Measurements from ENCODE around the gene GNAI1. TPM values are rescaled to one million over a fixed set of nuclear protein-coding genes. Genes with fewer than 3 reads are reported as not detected.

The GNAI1 gene
- total and polyA plus RNA-seq, 2 of the 13 experiments (the other 11 are each of a cell fraction or from before 2014, with no cell fraction given), result 3.5 to 5.7 TPM

DNA sequence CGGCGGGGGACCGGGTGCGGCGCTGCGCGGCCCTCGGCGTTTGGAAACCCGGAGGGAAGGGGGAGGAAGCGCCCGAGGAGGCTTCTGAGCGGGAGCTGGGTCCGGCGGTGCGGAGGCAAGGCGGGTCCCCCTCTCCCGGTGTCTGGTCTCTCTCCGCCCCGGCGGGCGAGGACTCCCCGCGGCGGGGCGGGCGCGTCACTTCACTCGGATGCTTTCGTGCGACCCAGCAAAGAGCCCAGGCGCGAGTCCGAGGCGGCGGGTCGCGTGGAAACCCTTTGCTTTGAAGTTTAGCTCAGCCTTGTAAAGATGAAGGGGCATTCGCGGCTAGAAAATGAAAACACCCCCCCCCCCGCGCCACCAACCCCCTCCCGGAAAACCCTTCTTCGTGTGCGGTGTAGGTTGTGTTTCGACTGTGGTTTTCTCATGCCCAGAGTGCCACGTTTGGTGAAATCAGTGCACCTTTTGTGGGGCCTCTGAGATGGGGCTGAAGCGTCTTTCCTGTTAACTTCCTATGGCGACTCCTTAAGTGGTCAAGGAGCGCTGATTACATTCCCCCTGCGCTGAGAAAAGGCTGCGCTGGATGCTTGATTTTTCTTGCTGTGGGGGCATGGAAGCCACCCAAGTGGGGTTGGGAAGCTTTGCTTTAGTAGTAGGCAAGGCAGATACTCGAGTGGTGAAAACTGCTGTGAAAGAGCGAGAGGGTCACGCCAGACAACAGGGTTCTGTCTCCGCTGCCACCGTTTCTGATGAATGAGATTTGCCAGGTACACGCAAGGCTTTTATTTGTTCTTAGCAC is 876 bp downstream of the GNAI1 start (continued):
- TF ChIP-seq HNF4A (CRISPR knock-in tag; IDR thresholded peaks at IDR 0.05), result no peak
- no peak for TF ChIP-seq ISX (CRISPR knock-in tag; conservative IDR thresholded peaks at IDR 0.05)
- TF ChIP-seq GABPB1 (CRISPR knock-in tag; IDR thresholded peaks at IDR 0.05), result peak; percentile 37; the same call in 1 of the 2 replicates
- TF ChIP-seq, protein P1, sequence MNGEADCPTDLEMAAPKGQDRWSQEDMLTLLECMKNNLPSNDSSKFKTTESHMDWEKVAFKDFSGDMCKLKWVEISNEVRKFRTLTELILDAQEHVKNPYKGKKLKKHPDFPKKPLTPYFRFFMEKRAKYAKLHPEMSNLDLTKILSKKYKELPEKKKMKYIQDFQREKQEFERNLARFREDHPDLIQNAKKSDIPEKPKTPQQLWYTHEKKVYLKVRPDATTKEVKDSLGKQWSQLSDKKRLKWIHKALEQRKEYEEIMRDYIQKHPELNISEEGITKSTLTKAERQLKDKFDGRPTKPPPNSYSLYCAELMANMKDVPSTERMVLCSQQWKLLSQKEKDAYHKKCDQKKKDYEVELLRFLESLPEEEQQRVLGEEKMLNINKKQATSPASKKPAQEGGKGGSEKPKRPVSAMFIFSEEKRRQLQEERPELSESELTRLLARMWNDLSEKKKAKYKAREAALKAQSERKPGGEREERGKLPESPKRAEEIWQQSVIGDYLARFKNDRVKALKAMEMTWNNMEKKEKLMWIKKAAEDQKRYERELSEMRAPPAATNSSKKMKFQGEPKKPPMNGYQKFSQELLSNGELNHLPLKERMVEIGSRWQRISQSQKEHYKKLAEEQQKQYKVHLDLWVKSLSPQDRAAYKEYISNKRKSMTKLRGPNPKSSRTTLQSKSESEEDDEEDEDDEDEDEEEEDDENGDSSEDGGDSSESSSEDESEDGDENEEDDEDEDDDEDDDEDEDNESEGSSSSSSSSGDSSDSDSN (CRISPR knock-in tag; IDR thresholded peaks at IDR 0.05), result peak; percentile 50; the same call in 1 of the 2 replicates

- intact Hi-C loops (cut with micrococcal nuclease; ENCODE audit: unreplicated experiment) (loop anchor here (5.0 to 10.0 kb wide), 4 partner anchors 46 to 518 kb away; no protein-coding TSS in a partner anchor), in situ Hi-C loops (cut with HindIII; ENCODE audit: extremely low pct_ligation_motif_present, low pct_unique_long_range_greater_than_20kb) (loop anchor here (10.0 kb wide), 1 partner anchor 148 kb away; no protein-coding TSS in a partner anchor)
- ChIA-PET CTCF (ENCODE audit: low intra/inter-chr PET ratio, low total read pairs) (no interaction called here), POLR2A (no interaction called here)
- Histone ChIP-seq H3K27me3 (ENCODE audit: control insufficient read depth in 1 of 2, insufficient read depth in 2 of 2, low read length in 2 of 2) (no peaks in the 10 kb centered on the region; a peak in 1 of 5 replicates), H3K79me2 (ENCODE audit: insufficient read depth, low read length) (peaks cover 5% of the 10 kb centered on the region), H2AFZ (ENCODE audit: low read length) (peak overlapping the region; percentile 86), H3K36me3 (replicated peaks in 1 of 2; ENCODE audit: control insufficient read depth in 1 of 2, insufficient read depth in 2 of 2, low read length in 2 of 2) (no peaks in the 10 kb centered on the region), H4K20me1 (ENCODE audit: insufficient read depth, low read length) (peaks cover 3% of the 10 kb centered on the region; the same call in 1 of the 2 replicates), H3K9me3 (ENCODE audit: low read length) (no peaks in the 10 kb centered on the region), H3K27ac (ENCODE audit: extremely low read length, insufficient read depth, low read length) (no peak overlapping the region), H3K9ac (ENCODE audit: insufficient read depth, low read depth, low read length) (peak overlapping the region; percentile 63; the same call in 1 of the 2 replicates), H3K4me1 (ENCODE audit: insufficient read depth, low read length) (peaks cover 32% of the 10 kb centered on the region), H3K4me2 (ENCODE audit: low read depth, low read length) (peak overlapping the region; percentile 87), H3K4me3 (replicated peaks in 1 of 3; ENCODE audit: insufficient read depth in 1 of 3, low read depth in 2 of 3, low read length in 3 of 3) (peak overlapping the region; percentile 82 to 91 (median 89))
- 32% methylated on average over 4 of the region's 4 CpGs for WGBS (ENCODE audit: low lambda C conversion rate)
- no peak for DNase-seq (ENCODE audit: low spot score)
- FAIRE-seq, result no peak
- TSS peak; percentile 57 for BruUV-seq (replicated peaks)
- no peak for ATAC-seq
- TF ChIP-seq KLF15 (CRISPR knock-in tag; IDR thresholded peaks at IDR 0.05; ENCODE audit: borderline replicate concordance), result no peak
- no peak for TF ChIP-seq ZHX1 (CRISPR knock-in tag; IDR thresholded peaks at IDR 0.05; ENCODE audit: low read depth)
- no peak for TF ChIP-seq THRA (CRISPR knock-in tag; IDR thresholded peaks at IDR 0.05; ENCODE audit: borderline replicate concordance)
- TF ChIP-seq REPIN1 (CRISPR knock-in tag; IDR thresholded peaks at IDR 0.05; ENCODE audit: borderline replicate concordance, low read depth), result no peak
- TF ChIP-seq SP2 (CRISPR knock-in tag; IDR thresholded peaks at IDR 0.05), result no peak
- TF ChIP-seq MED1 (CRISPR knock-in tag; IDR thresholded peaks at IDR 0.05), result no peak
- TF ChIP-seq HDAC6 (IDR thresholded peaks at IDR 0.05; ENCODE audit: low read depth, low read length), result no peak
- no peak for TF ChIP-seq U2AF1 (optimal IDR thresholded peaks at IDR 0.05; ENCODE audit: low read depth, low read length)
- no peak for TF ChIP-seq ZC3H4 (CRISPR knock-in tag; IDR thresholded peaks at IDR 0.05; ENCODE audit: borderline replicate concordance)
These were observed 1.8 kb downstream of the GNAI1 start for GRCh38 chr7:80136261-80137055.
